LHCN-M2 (cell line): ENCODE data around the gene CA7. TPM values are rescaled to one million over a fixed set of nuclear protein-coding genes. Genes with fewer than 3 reads are reported as not detected.
A peak's percentile ranks its signal among the peaks of the same experiment; 100 is the strongest.
"Not testable (repeated sequence)": the region's sequence is repeated elsewhere in the genome, so short reads cannot be mapped to it uniquely, and the experiment has no call there.

Experiments
- DNase-seq: peaks from one replicate; pipeline ENCODE4 v3.0.0-alpha.2; 2012; ENCODE audit warnings: low read depth
- total RNA-seq: library from RNA; depleted of rRNA; stranded (reverse); fragments of >200 nt; gene quantifications from 2 replicates; pipeline ENCODE4 v1.2.3, GENCODE V29; 2014

The CA7 gene
- total RNA-seq, 1 experiment from 2014 or later = not detected

DNA sequence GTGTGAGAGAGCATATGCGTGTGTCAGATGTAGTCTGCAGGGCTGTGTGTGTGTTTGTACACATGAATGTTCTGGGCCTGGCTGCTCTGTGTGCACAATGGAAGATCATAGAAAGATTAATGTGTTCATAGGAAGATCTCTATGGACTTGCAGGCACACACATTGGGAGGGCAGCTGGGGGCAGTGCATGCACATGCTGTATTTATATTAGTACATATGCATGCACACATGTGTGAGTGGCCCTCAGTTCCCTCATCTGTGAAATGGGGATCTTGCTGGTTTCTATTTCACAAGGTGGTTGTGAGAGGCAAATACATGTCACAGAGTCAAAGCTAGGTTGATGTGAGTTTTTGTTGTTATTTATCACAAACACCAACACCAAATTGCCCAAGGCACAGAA, 2.1 kb downstream of the CA7 start:
- no peak for DNase-seq

GRCh38 chr16:66846831-66847230, 2.6 kb downstream of the CA7 start:
- no peak for DNase-seq

DNA sequence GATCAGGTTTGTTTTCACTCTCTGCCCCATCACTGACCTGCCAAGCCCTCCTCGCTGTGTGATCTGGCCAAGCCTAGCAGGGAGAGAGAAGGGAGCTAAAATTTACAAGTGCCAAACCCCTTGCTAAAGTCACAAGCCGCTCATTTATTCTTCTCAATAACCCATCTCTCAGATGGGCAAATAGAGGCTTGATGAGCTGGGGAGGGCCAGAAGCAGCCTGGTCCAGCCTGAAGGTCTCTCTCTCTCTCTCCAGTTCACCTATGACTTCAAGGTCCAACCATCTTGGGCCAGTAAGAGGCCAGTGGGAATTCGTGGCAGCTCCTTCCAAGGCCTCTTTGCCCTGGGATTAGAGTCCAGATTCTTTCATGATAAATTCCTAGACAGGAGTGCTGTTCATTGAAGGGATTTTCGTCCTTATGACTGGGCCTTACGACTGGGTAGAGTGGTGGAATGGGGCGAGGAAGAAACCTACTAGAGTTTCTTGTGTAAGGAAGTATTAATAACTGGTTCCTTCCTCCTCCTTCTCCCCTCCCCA, 3.4 kb downstream of the CA7 start:
- DNase-seq = no peak

DNA sequence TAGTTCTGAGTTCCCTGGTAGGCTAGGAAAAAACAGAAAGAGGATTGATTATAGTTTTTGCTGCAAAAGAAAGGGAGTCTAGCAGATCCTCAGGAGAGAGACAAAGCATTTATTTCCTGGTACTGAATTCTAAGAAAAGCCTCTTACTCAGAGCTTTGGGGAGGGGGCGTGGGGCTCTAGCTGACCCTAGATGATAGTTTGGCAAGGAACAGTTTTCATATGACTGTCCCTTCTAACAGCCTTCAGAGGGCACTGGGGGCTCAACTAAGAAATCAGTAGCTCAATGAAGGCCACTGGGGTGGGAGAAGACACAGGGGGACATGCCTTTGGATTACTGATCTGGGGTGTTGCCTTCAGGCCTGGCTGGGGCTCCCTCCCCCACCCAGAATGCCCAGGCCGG, 4.0 kb downstream of the CA7 start:
- DNase-seq = no peak

DNA sequence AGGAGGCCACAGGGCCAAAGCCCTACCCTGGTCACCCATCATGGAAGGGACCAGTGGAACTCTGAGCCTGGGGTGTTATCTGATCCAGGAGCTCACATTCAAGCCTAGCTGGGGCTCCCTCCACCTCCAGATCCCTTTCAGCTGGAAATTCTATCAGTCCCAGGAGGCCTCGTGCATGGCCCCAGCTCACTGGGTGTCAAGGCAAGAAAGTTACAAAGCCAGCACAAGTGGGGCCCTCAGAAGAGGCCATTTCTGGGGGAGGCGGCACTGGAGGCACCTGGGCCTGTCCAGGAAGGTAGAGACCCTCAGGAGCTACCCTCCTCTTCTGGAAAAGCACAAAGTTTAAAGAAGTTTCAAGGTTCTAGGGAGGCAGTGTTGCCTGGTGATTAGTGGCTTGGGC, 4.8 kb downstream of the CA7 start:
- DNase-seq = no peak

- no peak for DNase-seq
Observed at GRCh38 chr16:66849549-66849948, 5.3 kb downstream of the CA7 start.

- no peak for DNase-seq
Observed at GRCh38 chr16:66850115-66850815, 6.1 kb downstream of the CA7 start.

GRCh38 chr16:66851166-66851964, 7.2 kb downstream of the CA7 start:
- no peak for DNase-seq

- no peak for DNase-seq
Observed at GRCh38 chr16:66853261-66854139, 9.3 kb downstream of the CA7 start.

DNA sequence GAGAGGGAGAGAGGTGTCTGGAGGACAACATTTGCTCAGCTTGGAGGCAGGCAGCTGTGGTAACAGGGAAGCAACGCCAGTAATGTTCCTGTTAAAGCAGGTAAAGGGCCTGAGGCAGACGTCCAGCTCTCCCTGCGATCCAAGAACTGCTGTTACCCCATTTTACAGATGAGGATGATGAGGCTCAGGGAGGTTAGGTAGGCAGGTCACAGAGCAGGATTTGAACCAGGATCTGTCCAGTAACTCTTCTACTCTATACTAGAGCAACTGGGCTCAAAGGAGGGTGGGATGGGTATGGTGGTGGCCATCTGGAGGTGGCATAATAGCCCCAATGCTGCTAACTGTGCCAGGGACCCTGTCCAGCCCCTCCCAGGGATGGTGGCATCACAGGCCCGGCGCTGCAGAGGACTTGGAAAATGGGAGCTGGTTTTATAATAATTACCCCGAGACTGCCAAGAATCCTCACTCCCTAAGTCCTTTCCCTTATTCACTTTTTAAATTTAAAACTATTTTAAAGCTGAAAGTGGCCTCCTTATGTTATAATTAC, 12.0 kb downstream of the CA7 start:
- DNase-seq = no peak

- DNase-seq = no peak
Observed at GRCh38 chr16:66856801-66857200, 12.6 kb downstream of the CA7 start.

GRCh38 chr16:66857437-66857836, 13.2 kb downstream of the CA7 start:
- no peak for DNase-seq

- peak; percentile 78 for DNase-seq
Observed at GRCh38 chr16:66858740-66859396, 14.7 kb downstream of the CA7 start.

DNA sequence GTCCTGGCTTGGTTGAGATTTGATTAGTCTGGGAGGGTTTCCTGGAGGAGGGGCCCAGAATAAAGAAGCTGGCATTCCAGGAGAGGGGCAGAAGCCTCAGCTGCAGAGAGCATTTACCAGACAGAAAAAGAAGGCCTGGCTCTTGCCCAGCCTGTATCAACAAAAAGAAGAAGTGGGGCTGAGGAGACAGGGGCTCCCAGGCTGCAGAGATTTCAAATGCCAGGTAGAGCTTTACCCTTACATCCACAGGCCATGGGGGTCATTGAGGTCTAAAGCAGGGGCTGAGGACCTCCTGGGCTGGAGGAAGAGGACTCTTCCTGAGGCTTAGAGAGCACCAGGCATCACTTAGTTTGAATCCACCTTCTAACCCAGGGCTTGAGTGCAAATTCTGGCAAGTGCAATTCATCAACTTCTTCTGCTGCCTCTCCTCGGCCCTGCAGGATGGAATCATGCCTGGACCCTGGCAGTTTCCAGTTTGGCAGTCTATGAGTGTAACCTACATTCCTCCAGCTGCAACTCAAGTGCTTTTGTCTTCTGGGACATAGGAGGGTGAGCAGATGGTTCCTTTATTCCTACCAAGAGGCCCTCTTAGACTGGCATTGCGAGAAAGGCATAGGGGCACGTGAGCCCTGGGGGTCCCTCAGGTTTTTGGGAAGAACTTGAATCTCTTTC, 15.3 kb downstream of the CA7 start:
- no peak for DNase-seq

- DNase-seq = no peak
Observed at GRCh38 chr16:66862023-66862520, 17.9 kb downstream of the CA7 start.

DNA sequence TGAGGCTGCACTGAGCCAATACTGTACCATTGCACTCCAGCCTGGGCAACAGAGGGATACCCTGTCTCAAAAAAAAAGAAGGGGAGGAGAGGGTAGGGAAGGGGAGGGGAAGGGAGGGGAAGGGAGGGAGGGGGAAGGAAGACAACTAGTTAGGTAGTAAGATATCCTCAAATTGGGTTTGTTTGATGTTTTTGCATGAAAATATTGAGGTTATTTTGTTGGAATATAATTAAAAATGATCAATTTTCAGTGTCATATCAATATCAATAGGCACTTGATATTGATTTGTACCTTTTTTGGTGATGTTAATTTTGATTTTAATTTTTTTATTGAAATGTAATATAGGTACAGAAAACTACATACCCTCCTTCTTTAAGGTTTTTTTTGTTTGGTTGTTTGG, 19.5 kb downstream of the CA7 start:
- DNase-seq = no peak

GRCh38 chr16:66869424-66869823, 25.2 kb downstream of the CA7 start:
- no peak for DNase-seq

GRCh38 chr16:66871363-66871762, 27.1 kb downstream of the CA7 start:
- DNase-seq = not testable (repeated sequence)

- no peak for DNase-seq
Observed at GRCh38 chr16:66871840-66872239, 27.6 kb downstream of the CA7 start.

DNA sequence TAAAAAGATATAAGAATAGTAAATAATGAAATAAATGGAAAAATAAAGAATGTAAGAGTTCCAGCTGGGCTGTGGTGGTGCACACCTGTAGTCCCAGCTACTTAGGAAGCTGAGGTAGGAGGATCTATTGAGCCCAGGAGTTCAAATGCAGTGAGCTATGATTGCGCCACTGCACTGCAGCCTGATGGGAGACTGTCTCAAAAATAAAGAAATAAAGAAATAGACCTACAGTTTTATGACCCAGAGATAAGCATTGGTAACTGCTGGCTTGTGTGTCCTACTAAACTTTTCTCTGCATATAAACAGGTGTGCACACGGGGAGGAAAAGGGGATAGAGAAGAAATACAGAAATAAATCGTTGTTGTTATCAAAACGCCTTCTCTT, 28.3 kb downstream of the CA7 start:
- DNase-seq = no peak
